ENCODE results near the gene PIGO. TPM values are rescaled to one million over a fixed set of nuclear protein-coding genes. Genes with fewer than 3 reads are reported as not detected.

Gene PIGO
- total and polyA plus RNA-seq, 2 experiments from 2014 or later, result 11.2 to 18.9 TPM

- TF ChIP-seq EZH2 (IDR thresholded peaks at IDR 0.05; ENCODE audit: low read depth, unreplicated experiment) (no peak), ZNF331 (CRISPR knock-in tag; IDR thresholded peaks at IDR 0.05; ENCODE audit: low read depth) (no peak), CREB1 (CRISPR knock-in tag; IDR thresholded peaks at IDR 0.05; ENCODE audit: low read depth) (no peak)
These were observed 40.5 kb upstream of the PIGO start (continued) for GRCh38 chr9:35136866-35137265.

GRCh38 chr9:35135988-35136387 lies 39.6 kb upstream of the PIGO start:
- Histone ChIP-seq H3K4me3 (no peak overlapping the region), H3K4me2 (no peak overlapping the region), H3K27me3 (ENCODE audit: insufficient read depth) (no peaks in the 10 kb centered on the region), H3K9me2 (ENCODE audit: insufficient read depth) (no peaks in the 10 kb centered on the region; the same call in 1 of the 2 replicates), H2AFZ (no peak overlapping the region), H4K20me1 (replicated peaks; ENCODE audit: insufficient read depth) (no peaks in the 10 kb centered on the region), H3K27ac (ENCODE audit: low read depth) (no peak overlapping the region), H3K4me1 (ENCODE audit: insufficient read depth) (no peaks in the 10 kb centered on the region), H3F3A (replicated peaks; ENCODE audit: low read depth) (no peaks in the 10 kb centered on the region), H3K79me2 (replicated peaks; ENCODE audit: insufficient read depth) (no peaks in the 10 kb centered on the region), H3K36me3 (ENCODE audit: insufficient read depth) (no peaks in the 10 kb centered on the region)
- Mint-ChIP-seq H3K4me1 (no peaks in the 10 kb centered on the region), H3K9me3 (peaks cover 63% of the 10 kb centered on the region), H3K27me3 (ENCODE audit: insufficient read depth, low read depth, poor library complexity) (peaks cover 4% of the 10 kb centered on the region), H3K36me3 (ENCODE audit: low read depth) (peaks cover 13% of the 10 kb centered on the region), H3K27ac (no peak overlapping the region), H3K4me3 (no peak overlapping the region)
- no peak for ATAC-seq
- no peak for DNase-seq (ENCODE audit: low spot score)
- no peak for TF ChIP-seq EZH2phosphoT487 (IDR thresholded peaks at IDR 0.05; ENCODE audit: unreplicated experiment)
- TF ChIP-seq ETS1 (IDR thresholded peaks at IDR 0.05), result no peak
- no peak for TF ChIP-seq STAT1 (IDR thresholded peaks at IDR 0.05; ENCODE audit: unreplicated experiment)
- no peak for TF ChIP-seq POLR2AphosphoS5 (IDR thresholded peaks at IDR 0.05; ENCODE audit: low read depth)
- TF ChIP-seq CREB1 (CRISPR knock-in tag; IDR thresholded peaks at IDR 0.05; ENCODE audit: low read depth), result no peak
- TF ChIP-seq ZNF114 (CRISPR knock-in tag; IDR thresholded peaks at IDR 0.05), result no peak
- TF ChIP-seq REST (IDR thresholded peaks at IDR 0.05; ENCODE audit: unreplicated experiment), result no peak
- TF ChIP-seq NANOG (IDR thresholded peaks at IDR 0.05; ENCODE audit: borderline replicate concordance), result no peak
- TF ChIP-seq EZH2 (IDR thresholded peaks at IDR 0.05; ENCODE audit: low read depth, unreplicated experiment), result no peak
- no peak for TF ChIP-seq ZNF331 (CRISPR knock-in tag; IDR thresholded peaks at IDR 0.05; ENCODE audit: low read depth)
- no peak for TF ChIP-seq CTCF (conservative IDR thresholded peaks at IDR 0.05; ENCODE audit: low read depth in 2 of 2)
- TF ChIP-seq ZNF462 (CRISPR knock-in tag; IDR thresholded peaks at IDR 0.05), result no peak
- no peak for TF ChIP-seq JUNB (IDR thresholded peaks at IDR 0.05; ENCODE audit: unreplicated experiment)

Data from GM23338 (cell line).